Activated naive CD4-positive, alpha-beta T cell treated with anti-CD3 and anti-CD28 coated beads, Interleukin-2, amount 50 U/mL, for 24 hours (primary cell): Measurements from ENCODE around the gene SLC34A3.

Experiments used
- H3K27ac Mint-ChIP-seq: one replicate; pipeline ENCODE4 v1.8.0; 2021; ENCODE audit warnings: mild to moderate bottlenecking, mixed read lengths
- H3K27me3 Mint-ChIP-seq: one replicate; pipeline ENCODE4 v1.8.0; 2021; ENCODE audit warnings: mixed read lengths
- H3K36me3 Mint-ChIP-seq: one replicate; pipeline ENCODE4 v1.8.0; 2021; ENCODE audit warnings: mixed read lengths
- H3K4me1 Mint-ChIP-seq: one replicate; pipeline ENCODE4 v1.8.0; 2021; ENCODE audit warnings: mixed read lengths
- H3K4me3 Mint-ChIP-seq: one replicate; pipeline ENCODE4 v1.8.0; 2021; ENCODE audit warnings: mild to moderate bottlenecking, mixed read lengths
- H3K9me3 Mint-ChIP-seq: one replicate; pipeline ENCODE4 v1.8.0; 2021; ENCODE audit warnings: mixed read lengths

Gene SLC34A3

GRCh38 chr9:137205126-137206069, 25.3 kb upstream of the SLC34A3 start, which contains the start of the genes NDOR1 and TMEM203:
Gene NDOR1, plus strand, starts transcription at chr9:137205700. Its CDS starts 78 bp downstream, at chr9:137205778.
Gene TMEM203, minus strand, starts transcription at chr9:137205648. Its CDS starts 234 bp downstream, at chr9:137205414.
- no peaks in the 10 kb centered on the region for H3K9me3 Mint-ChIP-seq
- peak within 1 kb of the TSS; percentile 91 for H3K27ac Mint-ChIP-seq
- peak within 1 kb of the TSS; percentile 93 for H3K4me3 Mint-ChIP-seq
- H3K4me1 Mint-ChIP-seq: peaks cover 34% of the 10 kb centered on the region
- no peaks in the 10 kb centered on the region for H3K36me3 Mint-ChIP-seq
- no peaks in the 10 kb centered on the region for H3K27me3 Mint-ChIP-seq

GRCh38 chr9:137206602-137207001, 24.1 kb upstream of the SLC34A3 start:
- peaks cover 30% of the 10 kb centered on the region for H3K4me1 Mint-ChIP-seq
- peaks cover 1% of the 10 kb centered on the region for H3K36me3 Mint-ChIP-seq
- H3K27ac Mint-ChIP-seq: peak overlapping the region; percentile 88
- H3K4me3 Mint-ChIP-seq: peak overlapping the region; percentile 93
- H3K9me3 Mint-ChIP-seq: no peaks in the 10 kb centered on the region
- H3K27me3 Mint-ChIP-seq: no peaks in the 10 kb centered on the region

DNA sequence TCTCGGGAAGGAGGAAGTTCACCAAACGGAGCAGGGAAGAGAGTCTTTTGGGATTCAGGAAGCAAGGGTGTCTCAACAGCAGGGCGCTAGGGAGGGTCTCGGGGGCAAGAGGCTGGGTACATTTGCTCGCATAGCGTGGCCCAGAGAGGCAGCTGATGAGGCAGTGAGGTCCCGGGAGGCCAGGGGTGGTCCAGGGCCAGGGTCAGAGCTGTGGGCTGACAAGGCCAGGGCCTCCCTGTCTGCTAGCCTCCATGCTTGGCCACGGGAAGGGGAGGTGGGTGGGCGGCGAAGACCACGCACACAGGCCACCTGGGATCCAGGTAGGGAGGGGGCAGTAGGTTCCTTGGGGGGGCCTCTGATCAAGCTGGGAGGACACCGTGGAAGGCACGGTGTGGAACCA, 19.2 kb upstream of the SLC34A3 start:
- Mint-ChIP-seq H3K9me3 (no peaks in the 10 kb centered on the region), H3K4me3 (no peak overlapping the region), H3K4me1 (peaks cover 12% of the 10 kb centered on the region), H3K27me3 (no peaks in the 10 kb centered on the region), H3K27ac (no peak overlapping the region), H3K36me3 (peaks cover 1% of the 10 kb centered on the region)

DNA sequence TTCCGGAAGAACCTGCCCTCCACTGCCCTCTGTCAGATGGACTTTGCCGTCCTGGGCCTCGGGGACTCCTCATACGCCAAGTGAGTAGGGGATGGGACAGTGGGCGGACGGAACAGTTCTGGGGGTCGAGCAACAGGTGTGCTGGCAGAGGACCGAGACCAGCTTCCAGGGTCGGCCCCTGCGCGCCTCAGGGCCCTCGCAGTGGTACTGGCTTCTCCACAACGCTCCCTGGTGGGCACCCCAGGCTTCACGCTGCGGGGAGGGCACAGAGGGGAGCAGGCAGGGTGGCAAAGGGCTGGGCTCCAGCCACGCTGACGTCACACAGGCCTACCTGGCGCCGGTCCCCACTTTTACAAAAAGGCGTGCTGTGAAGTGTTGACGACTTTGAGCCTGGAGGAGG, 18.2 kb upstream of the SLC34A3 start:
- Mint-ChIP-seq H3K4me1 (peaks cover 2% of the 10 kb centered on the region), H3K36me3 (peaks cover 1% of the 10 kb centered on the region), H3K4me3 (no peak overlapping the region), H3K27ac (no peak overlapping the region), H3K9me3 (no peaks in the 10 kb centered on the region), H3K27me3 (no peaks in the 10 kb centered on the region)

- no peak overlapping the region for H3K4me3 Mint-ChIP-seq
- peaks cover 1% of the 10 kb centered on the region for H3K36me3 Mint-ChIP-seq
- H3K27ac Mint-ChIP-seq: no peak overlapping the region
- H3K4me1 Mint-ChIP-seq: no peaks in the 10 kb centered on the region
- no peaks in the 10 kb centered on the region for H3K27me3 Mint-ChIP-seq
- H3K9me3 Mint-ChIP-seq: no peaks in the 10 kb centered on the region
These were observed 17.3 kb upstream of the SLC34A3 start for GRCh38 chr9:137213160-137214060.

- no peaks in the 10 kb centered on the region for H3K27me3 Mint-ChIP-seq
- H3K27ac Mint-ChIP-seq: no peak overlapping the region
- H3K4me3 Mint-ChIP-seq: no peak overlapping the region
- no peaks in the 10 kb centered on the region for H3K4me1 Mint-ChIP-seq
- peaks cover 1% of the 10 kb centered on the region for H3K36me3 Mint-ChIP-seq
- no peaks in the 10 kb centered on the region for H3K9me3 Mint-ChIP-seq
These were observed 16.1 kb upstream of the SLC34A3 start for GRCh38 chr9:137214620-137215019.

GRCh38 chr9:137215196-137215986, 15.3 kb upstream of the SLC34A3 start:
- H3K4me1 Mint-ChIP-seq: no peaks in the 10 kb centered on the region
- no peak overlapping the region for H3K4me3 Mint-ChIP-seq
- H3K27ac Mint-ChIP-seq: no peak overlapping the region

DNA sequence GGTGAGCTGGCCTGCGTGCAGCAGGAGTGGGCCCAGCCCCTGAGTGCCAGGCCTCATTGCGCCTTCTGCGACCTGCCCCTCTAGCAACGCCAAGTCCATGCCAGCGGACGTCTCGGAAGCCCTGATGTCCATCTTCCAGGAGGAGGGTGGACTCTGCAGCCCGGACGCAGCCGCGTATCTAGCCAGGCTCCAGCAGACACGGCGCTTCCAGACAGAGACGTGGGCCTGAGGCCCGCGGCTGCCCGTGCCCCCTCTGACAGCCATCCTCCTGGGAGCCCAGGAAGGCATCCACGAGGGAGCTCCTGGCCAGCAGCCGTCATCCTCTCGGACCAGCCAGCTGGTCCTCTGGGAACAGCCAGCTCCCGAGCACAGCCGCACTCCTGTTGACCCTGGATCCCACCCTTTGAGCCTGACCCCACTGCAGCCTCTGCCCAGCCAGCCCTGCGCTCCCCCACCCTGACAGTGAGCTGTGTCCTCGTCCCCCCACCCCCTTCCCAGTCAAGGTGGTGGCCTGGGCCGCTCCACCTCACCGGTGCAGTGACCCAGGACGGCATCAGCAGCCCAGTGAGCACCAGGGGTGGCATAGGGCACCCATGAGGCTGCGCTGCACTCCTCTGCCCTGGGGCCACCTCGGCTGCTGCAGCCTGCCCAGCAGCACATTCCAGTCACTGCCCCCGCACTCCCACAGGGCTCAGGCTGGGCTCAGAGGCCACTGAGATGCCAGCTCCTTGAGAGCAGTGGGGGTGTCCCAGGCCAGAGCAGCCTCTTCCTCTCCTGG, 14.3 kb upstream of the SLC34A3 start:
- Mint-ChIP-seq H3K4me1 (no peaks in the 10 kb centered on the region), H3K36me3 (no peaks in the 10 kb centered on the region), H3K27me3 (no peaks in the 10 kb centered on the region), H3K27ac (no peak overlapping the region), H3K4me3 (no peak overlapping the region), H3K9me3 (no peaks in the 10 kb centered on the region)

More at GRCh38 chr9:137215196-137215986, 15.3 kb upstream of the SLC34A3 start:
- Mint-ChIP-seq H3K9me3 (no peaks in the 10 kb centered on the region), H3K27me3 (no peaks in the 10 kb centered on the region), H3K36me3 (peaks cover 1% of the 10 kb centered on the region)

- Mint-ChIP-seq H3K27me3 (no peaks in the 10 kb centered on the region), H3K4me3 (no peak overlapping the region), H3K27ac (no peak overlapping the region), H3K36me3 (no peaks in the 10 kb centered on the region), H3K4me1 (no peaks in the 10 kb centered on the region), H3K9me3 (no peaks in the 10 kb centered on the region)
These were observed 13.2 kb upstream of the SLC34A3 start for GRCh38 chr9:137217276-137218211.

- Mint-ChIP-seq H3K4me1 (peaks cover 3% of the 10 kb centered on the region), H3K36me3 (no peaks in the 10 kb centered on the region), H3K27me3 (no peaks in the 10 kb centered on the region), H3K9me3 (no peaks in the 10 kb centered on the region), H3K4me3 (no peak overlapping the region), H3K27ac (no peak overlapping the region)
These were observed 12.4 kb upstream of the SLC34A3 start for GRCh38 chr9:137218212-137218753.

DNA sequence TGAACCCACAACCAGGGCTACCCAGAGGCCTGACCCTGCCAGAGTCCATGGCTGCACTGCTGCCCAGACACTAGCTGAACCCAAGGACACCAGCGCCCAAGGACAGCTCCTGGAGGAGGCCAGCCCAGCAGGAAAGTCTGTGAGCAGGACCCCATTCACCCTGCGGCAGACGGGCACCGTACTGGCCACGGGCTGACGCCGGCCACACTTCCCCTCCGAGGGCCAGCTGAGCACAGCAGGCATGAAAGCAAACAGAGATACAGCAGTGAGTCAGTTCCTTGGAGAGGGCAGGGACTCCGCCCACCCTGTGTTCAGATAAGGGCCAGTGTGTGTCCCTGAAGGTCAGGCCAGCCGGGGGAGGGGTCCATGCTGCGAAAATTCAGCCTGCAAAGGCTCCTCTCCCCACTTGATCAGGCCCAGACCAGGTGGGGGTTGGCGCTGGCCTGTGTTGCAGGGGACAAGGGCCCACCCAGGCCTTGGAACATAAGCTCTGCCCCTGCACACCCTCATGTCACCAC, 11.9 kb upstream of the SLC34A3 start:
- Mint-ChIP-seq H3K9me3 (no peaks in the 10 kb centered on the region), H3K4me3 (no peak overlapping the region), H3K4me1 (peaks cover 3% of the 10 kb centered on the region), H3K27me3 (no peaks in the 10 kb centered on the region), H3K27ac (no peak overlapping the region), H3K36me3 (no peaks in the 10 kb centered on the region)

GRCh38 chr9:137219757-137220316, 10.9 kb upstream of the SLC34A3 start:
- Mint-ChIP-seq H3K4me1 (peaks cover 3% of the 10 kb centered on the region), H3K9me3 (no peaks in the 10 kb centered on the region), H3K36me3 (no peaks in the 10 kb centered on the region), H3K27ac (no peak overlapping the region), H3K27me3 (no peaks in the 10 kb centered on the region), H3K4me3 (no peak overlapping the region)
